ENCODE measurements around the gene PEX11A. TPM values are rescaled to one million over a fixed set of nuclear protein-coding genes. Genes with fewer than 3 reads are reported as not detected.

The PEX11A gene
- total RNA-seq, 6 experiments from 2014 or later = 6.9 to 30.9 (median 22.6) TPM

DNA sequence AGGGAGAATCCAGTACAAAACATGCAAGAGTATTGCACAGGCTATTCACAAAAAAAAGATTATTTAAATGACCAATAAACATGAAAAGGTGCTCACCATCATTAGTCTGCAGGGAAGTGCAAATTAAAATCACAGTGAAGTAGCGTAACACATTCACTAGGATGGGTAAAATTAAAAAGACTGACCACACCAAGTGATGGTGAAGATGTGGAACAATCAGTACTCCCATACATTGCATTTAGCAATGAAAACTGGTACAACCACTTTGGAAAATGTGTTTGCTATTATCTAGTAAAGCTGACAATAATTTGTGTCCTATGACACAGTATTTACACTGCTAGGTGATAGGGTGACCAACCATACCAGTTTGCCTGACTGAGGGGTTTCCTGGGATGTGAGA lies 34.1 kb upstream of the PEX11A start:
- Histone ChIP-seq H3K27ac (no peak overlapping the region), H3K27me3 (no peaks in the 10 kb centered on the region), H3K4me1 (no peaks in the 10 kb centered on the region), H3K4me3 (no peak overlapping the region), H3K36me3 (no peaks in the 10 kb centered on the region), H3K9me3 (no peaks in the 10 kb centered on the region)
- TF ChIP-seq POLR2A (IDR thresholded peaks at IDR 0.05) = no peak
- TF ChIP-seq, protein P1, sequence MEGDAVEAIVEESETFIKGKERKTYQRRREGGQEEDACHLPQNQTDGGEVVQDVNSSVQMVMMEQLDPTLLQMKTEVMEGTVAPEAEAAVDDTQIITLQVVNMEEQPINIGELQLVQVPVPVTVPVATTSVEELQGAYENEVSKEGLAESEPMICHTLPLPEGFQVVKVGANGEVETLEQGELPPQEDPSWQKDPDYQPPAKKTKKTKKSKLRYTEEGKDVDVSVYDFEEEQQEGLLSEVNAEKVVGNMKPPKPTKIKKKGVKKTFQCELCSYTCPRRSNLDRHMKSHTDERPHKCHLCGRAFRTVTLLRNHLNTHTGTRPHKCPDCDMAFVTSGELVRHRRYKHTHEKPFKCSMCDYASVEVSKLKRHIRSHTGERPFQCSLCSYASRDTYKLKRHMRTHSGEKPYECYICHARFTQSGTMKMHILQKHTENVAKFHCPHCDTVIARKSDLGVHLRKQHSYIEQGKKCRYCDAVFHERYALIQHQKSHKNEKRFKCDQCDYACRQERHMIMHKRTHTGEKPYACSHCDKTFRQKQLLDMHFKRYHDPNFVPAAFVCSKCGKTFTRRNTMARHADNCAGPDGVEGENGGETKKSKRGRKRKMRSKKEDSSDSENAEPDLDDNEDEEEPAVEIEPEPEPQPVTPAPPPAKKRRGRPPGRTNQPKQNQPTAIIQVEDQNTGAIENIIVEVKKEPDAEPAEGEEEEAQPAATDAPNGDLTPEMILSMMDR (IDR thresholded peaks at IDR 0.05) = no peak
- intact Hi-C loops (cut with DNase I) = no loop called here
- no peak for ATAC-seq
- no peak for DNase-seq
- 75% methylated on average over 1 of the region's 1 CpG for WGBS (ENCODE audit: insufficient coverage, low coverage, low lambda C conversion rate, missing lambda C conversion rate)

DNA sequence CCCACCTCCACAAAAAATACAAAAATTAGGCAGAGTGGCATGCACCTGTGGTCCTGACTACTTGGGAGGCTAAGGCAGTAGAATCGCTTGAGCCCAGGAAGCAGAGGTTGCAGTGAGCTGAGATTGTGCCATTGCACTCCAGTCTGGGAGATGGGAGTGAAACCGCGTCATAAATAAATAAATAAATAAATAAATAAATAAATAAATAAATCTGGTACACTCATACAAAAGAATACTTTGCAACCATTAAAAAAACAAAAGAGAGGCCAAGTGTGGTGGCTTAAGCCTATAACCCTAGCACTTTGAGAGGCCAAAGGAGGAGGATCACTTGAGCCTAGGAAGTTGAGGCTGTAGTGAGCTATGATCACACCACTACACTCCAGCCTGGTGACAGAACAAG lies 32.5 kb upstream of the PEX11A start:
- H3K27ac ChIP-seq = no peak overlapping the region
- DNase-seq = no peak
- H3K4me1 ChIP-seq = no peaks in the 10 kb centered on the region
- ATAC-seq = no peak
- no peaks in the 10 kb centered on the region for H3K36me3 ChIP-seq
- WGBS (ENCODE audit: insufficient coverage, low coverage, low lambda C conversion rate, missing lambda C conversion rate) = 60% methylated on average over 3 of the region's 3 CpGs
- H3K9me3 ChIP-seq = no peaks in the 10 kb centered on the region
- H3K4me3 ChIP-seq = no peak overlapping the region
- intact Hi-C loops (cut with DNase I) = no loop called here
- TF ChIP-seq, protein P1 (IDR thresholded peaks at IDR 0.05) = no peak
- TF ChIP-seq POLR2A (IDR thresholded peaks at IDR 0.05) = no peak
- H3K27me3 ChIP-seq = no peaks in the 10 kb centered on the region

DNA sequence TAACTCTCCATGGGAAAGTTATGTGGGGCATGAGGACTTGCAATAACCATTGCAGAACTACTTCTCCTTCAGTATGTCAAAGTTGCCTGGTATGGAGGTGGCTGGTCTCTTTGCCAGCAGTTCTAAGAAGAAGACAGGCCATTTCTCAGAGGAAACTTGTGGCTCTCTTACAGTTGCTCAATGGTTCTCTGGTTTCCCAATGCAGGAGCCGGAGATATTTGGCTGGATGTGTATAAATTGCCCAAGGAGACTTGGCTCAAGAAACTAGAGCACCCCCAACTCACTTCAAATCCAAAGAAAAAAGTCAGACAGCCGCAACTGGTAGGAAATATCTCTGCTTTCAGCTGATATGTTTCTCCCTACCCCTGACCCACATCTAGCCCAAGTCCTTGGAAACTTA lies 24.2 kb upstream of the PEX11A start:
- H3K4me3 ChIP-seq = no peak overlapping the region
- H3K27ac ChIP-seq = no peak overlapping the region
- no peaks in the 10 kb centered on the region for H3K27me3 ChIP-seq
- 83% methylated on average over 2 of the region's 2 CpGs for WGBS (ENCODE audit: insufficient coverage, low coverage, low lambda C conversion rate, missing lambda C conversion rate)
- no peaks in the 10 kb centered on the region for H3K9me3 ChIP-seq
- ATAC-seq = no peak
- TF ChIP-seq, protein P1 (IDR thresholded peaks at IDR 0.05) = no peak
- no peak for TF ChIP-seq POLR2A (IDR thresholded peaks at IDR 0.05)
- intact Hi-C loops (cut with DNase I) = no loop called here
- H3K4me1 ChIP-seq = no peaks in the 10 kb centered on the region
- H3K36me3 ChIP-seq = no peaks in the 10 kb centered on the region
- no peak for DNase-seq

DNA sequence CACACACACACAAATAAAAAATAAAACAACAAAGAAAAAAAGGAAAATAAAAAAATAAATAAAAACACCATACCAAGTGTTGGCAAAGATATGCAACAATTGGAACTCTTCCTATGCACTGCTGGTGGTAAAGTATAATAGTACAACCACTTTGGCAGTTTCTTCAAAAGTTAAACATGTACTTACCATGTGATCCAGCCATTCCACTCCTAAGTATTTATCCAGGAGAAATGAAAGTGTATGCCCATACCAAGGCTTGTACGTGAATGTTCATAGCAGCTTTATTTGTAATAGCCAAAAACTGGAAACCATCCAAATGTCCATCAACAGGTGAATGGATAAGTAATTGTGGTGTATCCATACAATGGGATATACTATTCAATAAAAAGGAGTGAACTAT lies 17.0 kb upstream of the PEX11A start:
- TF ChIP-seq POLR2A (IDR thresholded peaks at IDR 0.05) = no peak
- TF ChIP-seq, protein P1 (IDR thresholded peaks at IDR 0.05) = no peak
- ATAC-seq = no peak
- Histone ChIP-seq H3K27ac (no peak overlapping the region), H3K36me3 (no peaks in the 10 kb centered on the region), H3K4me1 (no peaks in the 10 kb centered on the region), H3K4me3 (no peak overlapping the region), H3K9me3 (no peaks in the 10 kb centered on the region), H3K27me3 (no peaks in the 10 kb centered on the region)
- WGBS (ENCODE audit: insufficient coverage, low coverage, low lambda C conversion rate, missing lambda C conversion rate) = 50% methylated on average over 1 of the region's 1 CpG
- no peak for DNase-seq
- intact Hi-C loops (cut with DNase I) = no loop called here

DNA sequence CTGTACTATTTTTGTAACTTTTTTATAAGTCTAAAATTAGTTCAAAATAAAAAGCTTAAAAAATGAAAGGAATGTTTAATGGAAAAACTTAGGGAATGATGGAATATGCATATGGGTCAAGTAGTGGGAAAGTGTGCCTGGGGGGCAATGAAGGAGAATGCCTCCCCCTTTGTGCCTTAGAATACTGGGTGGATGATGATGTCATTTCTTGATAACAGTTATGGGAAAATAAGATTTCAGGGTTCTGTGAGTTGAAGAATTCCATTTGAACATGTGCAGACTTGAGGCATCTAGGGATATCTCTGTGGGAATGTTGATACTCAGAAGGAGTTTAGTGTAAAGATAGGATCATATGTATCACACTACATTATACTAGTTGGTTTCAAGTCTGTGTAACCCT lies 13.9 kb upstream of the PEX11A start:
- no peak overlapping the region for H3K4me3 ChIP-seq
- ATAC-seq (no peak), DNase-seq (no peak)
- no peaks in the 10 kb centered on the region for H3K4me1 ChIP-seq
- H3K9me3 ChIP-seq = no peaks in the 10 kb centered on the region
- no peak overlapping the region for H3K27ac ChIP-seq
- intact Hi-C loops (cut with DNase I) = no loop called here
- no peaks in the 10 kb centered on the region for H3K36me3 ChIP-seq
- H3K27me3 ChIP-seq = no peaks in the 10 kb centered on the region
- TF ChIP-seq, protein P1 (IDR thresholded peaks at IDR 0.05) = no peak
- no peak for TF ChIP-seq POLR2A (IDR thresholded peaks at IDR 0.05)
